Iris pigment epithelial cell (primary cell): ENCODE results near the gene PEAK3.

Experiments
- DNase-seq: peaks from one replicate; pipeline ENCODE4 v3.0.0-alpha.2; 2011; ENCODE audit warnings: low read depth

The PEAK3 gene

GRCh38 chr19:2282062-2282861 lies at the start of gene PEAK3:
Gene PEAK3 (minus strand): TSS chr19:2282175. CDS start chr19:2280931, 1,244 bp downstream.
- DNase-seq, result peak; percentile 53

GRCh38 chr19:2330632-2331284 lies 48.8 kb upstream of the PEAK3 start:
- DNase-seq, result no peak

- DNase-seq, result no peak
Observed at GRCh38 chr19:2330255-2330631, 48.3 kb upstream of the PEAK3 start.

- no peak for DNase-seq
Observed at GRCh38 chr19:2329501-2329916, 47.5 kb upstream of the PEAK3 start.

- DNase-seq, result no peak
Observed at GRCh38 chr19:2329149-2329478, 47.1 kb upstream of the PEAK3 start.

- DNase-seq, result peak; percentile 80
Observed at GRCh38 chr19:2328401-2329148, 46.6 kb upstream of the PEAK3 start, which contains the start of the genes LSM7 and SPPL2B. Gene LSM7 (minus strand): TSS chr19:2328586. CDS start chr19:2328566, 20 bp downstream. Gene SPPL2B (plus strand): TSS chr19:2328684. CDS start chr19:2328710, 26 bp downstream.

- DNase-seq, result peak; percentile 96
Observed at GRCh38 chr19:2327773-2328400, 45.9 kb upstream of the PEAK3 start.

GRCh38 chr19:2326699-2327360 lies 44.9 kb upstream of the PEAK3 start:
- DNase-seq, result no peak

- no peak for DNase-seq
Observed at GRCh38 chr19:2325281-2326046, 43.5 kb upstream of the PEAK3 start.

GRCh38 chr19:2324220-2324948 lies 42.4 kb upstream of the PEAK3 start:
- DNase-seq, result no peak

GRCh38 chr19:2323707-2324106 lies 41.7 kb upstream of the PEAK3 start:
- DNase-seq, result no peak

GRCh38 chr19:2321565-2322283 lies 39.7 kb upstream of the PEAK3 start:
- DNase-seq, result no peak

GRCh38 chr19:2320939-2321338 lies 39.0 kb upstream of the PEAK3 start:
- no peak for DNase-seq

GRCh38 chr19:2320049-2320448 lies 38.1 kb upstream of the PEAK3 start:
- no peak for DNase-seq

GRCh38 chr19:2319551-2319950 lies 37.6 kb upstream of the PEAK3 start:
- no peak for DNase-seq

- no peak for DNase-seq
Observed at GRCh38 chr19:2318923-2319322, 36.9 kb upstream of the PEAK3 start.

- DNase-seq, result no peak
Observed at GRCh38 chr19:2317756-2318155, 35.8 kb upstream of the PEAK3 start.

GRCh38 chr19:2317300-2317699 lies 35.3 kb upstream of the PEAK3 start:
- DNase-seq, result no peak

- DNase-seq, result peak; percentile 61
Observed at GRCh38 chr19:2315818-2316353, 33.9 kb upstream of the PEAK3 start.
